Measurements from ENCODE around the gene FLNC. TPM values are rescaled to one million over a fixed set of nuclear protein-coding genes. Genes with fewer than 3 reads are reported as not detected.

The FLNC gene
- total RNA-seq, 1 donor from 2014 or later = 130 TPM

DNA sequence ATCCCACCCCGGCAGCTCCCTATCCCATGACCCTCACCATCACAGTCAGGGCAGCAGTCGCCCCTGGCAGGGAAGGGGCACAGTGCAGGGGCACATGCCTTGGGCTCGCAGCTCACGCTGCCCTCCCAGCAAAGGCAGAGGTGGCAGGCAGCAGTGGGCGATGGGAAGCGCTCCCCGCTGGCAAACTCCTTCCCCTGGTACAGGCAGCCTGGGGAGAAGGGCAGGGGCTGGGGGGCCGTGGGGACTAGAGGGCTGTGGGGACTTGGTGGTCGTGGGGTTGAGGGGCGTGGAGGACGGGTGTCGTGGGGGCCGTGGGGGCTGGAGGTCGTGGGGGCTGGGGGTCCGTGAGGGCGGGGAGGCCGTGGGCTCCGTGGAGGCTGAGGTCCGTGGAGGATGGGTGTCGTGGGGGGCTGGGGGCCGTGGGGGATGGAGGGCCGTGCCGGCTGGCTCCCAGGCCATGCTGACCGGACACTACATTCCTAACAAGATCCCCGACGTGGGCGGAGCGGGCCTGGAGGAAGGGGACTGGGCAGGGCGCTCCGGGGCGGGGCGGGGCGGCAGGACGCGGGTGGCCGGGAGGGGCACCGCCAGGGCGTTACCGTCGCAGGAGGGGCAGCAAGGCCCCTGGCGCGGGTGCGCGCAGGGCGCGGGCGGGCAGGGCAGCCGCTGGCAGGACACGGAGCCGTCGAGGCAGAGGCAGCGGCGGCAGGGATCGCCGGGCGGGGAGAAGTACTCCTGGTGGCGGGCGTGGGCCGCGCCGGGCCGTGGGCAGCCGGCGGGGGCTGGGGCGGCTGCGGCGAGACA, 60.3 kb downstream of the FLNC start:
- DNase-seq (ENCODE audit: low read depth in 2 of 2) = no peak

DNA sequence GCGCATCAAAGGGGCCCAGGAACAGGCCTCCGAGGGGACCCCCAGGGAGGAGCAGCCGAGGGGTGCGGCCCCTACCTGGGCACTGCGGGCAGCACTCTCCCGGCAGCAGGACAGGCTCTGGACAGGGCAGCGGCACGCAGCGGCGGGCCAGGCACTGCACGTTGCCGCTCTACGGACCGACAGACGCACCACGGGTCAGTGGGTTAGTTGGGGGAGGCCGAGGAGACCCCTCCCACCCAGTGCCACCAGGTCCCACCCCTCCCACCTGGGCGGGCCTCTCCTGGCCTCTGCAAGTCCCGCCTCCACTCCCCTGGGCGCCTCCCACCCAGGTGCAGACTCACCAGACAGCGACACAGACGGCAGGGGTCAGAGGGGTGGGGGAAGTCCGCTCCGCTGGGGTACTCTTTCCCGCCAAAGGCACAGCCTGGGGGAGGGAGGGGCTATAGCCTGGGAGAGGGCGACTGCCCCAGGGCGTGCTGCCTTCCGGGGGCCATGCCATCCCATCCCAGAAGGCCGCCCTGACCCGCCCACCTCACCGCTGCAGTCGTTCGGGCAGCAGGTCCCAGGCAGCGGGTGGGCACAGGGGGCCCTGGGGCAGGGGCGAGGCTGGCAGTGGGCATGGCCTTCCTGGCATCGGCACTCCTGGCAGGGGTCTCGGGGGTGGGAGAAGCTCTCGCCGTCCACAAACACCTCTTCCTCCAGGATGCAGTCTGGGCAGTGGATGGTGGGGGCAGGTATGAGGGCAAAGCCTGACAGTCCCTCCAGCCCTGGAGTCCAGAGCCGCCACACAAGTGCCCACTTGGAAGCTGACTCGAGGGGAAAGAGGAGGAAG, 61.1 kb downstream of the FLNC start:
- DNase-seq (ENCODE audit: low read depth in 2 of 2) = no peak

DNA sequence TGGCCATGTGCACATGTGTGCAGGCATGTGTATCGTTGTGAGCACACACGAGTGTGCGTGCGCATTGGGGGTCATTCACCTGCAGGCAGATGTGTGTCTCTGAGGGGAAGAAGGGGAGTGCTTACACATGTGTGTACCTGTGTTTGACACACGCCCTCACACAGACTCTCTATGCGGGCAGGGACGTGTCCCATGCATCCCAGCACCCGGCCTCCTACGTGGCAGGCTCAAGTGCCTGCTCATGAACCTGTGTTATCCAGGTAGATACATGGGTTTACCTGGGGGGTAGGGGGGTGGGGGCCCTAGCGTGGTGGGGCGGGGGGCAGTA, 61.7 kb downstream of the FLNC start:
- DNase-seq (ENCODE audit: low read depth in 2 of 2) = no peak

DNA sequence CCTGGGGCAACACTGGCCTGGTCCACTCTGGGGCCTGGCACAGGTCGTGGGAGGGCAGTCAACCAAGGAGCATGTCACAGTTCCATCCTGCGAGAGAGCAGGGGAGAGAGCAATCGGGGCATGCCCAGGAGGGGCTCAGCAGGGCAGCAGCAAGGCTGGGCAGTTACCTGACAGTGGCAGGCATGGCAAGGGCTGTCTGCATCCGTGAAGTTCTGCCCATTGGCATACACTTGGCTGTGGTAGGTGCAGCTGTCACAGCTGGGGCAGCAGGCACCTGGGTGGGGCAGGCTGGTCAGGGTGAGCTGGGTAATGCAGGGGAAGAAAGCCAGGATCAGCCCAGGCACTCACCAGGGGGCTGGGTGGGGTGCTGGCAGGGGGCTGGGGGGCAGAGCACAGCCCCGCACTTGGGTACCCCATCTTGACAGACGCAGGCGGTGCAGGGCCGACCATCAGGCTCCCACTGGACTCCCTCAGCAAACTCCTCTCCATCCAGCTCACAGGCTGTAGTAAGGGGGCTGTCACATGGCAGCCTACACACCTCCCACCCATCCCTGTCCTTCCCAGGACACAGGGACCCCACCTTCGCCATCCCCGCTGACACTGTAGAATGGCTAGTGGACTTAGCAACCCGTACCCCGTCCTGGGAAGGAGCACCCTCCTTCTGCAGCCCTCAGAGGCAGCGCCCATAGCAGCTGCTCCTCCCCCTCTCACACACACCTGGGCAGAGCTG, 62.5 kb downstream of the FLNC start:
- no peak for DNase-seq (ENCODE audit: low read depth in 2 of 2)

DNA sequence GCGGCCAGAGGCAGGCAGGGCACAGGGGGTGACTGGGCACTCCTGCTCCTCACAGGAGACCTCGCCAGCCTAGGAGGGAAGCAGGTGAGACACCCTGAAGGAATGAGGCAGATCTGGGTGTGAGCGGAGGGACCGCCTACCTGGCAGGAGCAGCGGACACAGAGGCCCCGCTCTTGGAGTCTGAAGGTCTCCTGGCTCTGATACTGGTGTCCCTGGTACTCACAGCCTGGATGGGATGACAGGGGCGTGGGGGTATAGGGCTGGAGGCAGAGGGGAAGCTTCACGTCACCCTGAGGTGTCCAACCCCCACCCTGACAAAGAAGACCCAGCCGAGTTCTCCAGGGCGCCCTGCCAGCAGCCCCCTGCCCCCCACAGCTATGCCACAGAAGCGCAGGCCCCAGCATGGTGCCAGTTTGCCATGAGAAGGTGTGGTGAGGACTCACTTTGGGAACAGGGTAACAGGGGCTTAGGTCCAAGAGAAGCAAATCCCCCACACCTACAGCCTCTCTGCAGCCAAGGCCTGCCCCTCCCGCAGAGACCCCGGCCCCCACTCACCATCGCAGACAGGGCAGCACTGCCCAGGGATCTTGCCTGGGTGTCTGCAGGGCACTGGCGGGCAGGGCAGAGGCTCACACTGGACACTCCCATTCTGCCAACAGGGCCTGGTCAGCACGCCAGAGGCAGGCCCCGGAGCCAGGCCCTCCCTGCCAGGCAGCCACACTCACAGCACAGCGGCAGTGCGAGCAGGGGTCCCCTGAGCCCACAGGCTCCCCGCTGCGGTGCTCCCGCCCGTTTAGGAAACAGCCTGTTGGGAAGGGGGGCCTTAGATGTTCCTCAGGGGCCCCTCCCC, 63.3 kb downstream of the FLNC start:
- no peak for DNase-seq (ENCODE audit: low read depth in 2 of 2)

DNA sequence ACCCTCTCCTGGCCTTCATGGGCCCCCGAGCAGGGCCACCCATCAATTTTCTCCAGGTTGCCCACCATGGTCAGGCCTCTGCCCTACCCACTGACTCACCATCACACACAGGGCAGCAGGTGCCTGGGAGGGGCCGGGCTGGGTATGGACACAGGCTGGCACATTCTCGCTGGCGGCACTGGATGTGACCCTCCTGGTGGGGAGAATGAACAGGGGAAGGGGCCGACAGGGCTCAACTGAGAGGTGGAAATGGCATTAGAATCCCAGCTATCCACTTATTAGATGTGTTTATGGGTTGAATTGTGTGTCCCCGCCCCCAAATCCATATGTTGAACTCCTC, 63.9 kb downstream of the FLNC start:
- DNase-seq (ENCODE audit: low read depth in 2 of 2) = no peak

DNA sequence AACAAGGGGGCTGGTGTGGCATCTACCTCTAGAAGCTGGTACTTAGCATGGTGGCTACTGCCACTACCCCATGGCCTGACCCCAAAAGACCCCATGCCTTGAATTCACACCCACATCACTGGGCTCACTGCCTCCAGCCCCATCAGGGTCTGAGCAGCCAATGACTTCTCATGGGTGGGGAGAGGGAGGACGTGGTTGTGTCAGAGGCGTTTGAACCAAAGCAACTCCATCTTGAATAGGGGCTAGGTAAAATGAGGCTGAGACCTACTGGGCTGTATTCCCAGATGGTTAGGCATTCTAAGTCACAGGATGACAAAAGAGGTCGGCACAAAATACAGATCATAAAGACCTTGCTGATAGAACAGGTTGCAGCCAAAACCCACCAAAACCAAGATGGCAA, 65.1 kb downstream of the FLNC start:
- DNase-seq (ENCODE audit: low read depth in 2 of 2) = no peak

DNA sequence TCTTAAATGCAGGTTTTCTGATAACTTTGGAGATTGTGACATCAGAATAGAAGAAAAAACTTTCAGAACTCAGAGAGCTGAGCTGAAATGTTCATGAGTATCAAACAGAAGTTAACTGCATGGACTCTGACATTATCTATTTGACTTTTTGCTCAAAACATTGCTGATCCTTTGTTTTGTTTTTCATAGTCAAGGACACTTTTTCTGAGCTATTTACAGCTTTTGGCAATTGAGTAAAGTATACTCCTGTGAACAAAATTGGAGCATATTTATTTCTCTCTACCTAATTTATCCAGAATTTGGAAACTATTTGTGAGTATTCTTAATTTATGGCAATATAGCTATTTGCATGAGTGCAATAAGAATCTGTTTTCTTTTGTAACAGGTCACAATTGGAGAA, 69.2 kb downstream of the FLNC start:
- DNase-seq (ENCODE audit: low read depth in 2 of 2) = no peak

DNA sequence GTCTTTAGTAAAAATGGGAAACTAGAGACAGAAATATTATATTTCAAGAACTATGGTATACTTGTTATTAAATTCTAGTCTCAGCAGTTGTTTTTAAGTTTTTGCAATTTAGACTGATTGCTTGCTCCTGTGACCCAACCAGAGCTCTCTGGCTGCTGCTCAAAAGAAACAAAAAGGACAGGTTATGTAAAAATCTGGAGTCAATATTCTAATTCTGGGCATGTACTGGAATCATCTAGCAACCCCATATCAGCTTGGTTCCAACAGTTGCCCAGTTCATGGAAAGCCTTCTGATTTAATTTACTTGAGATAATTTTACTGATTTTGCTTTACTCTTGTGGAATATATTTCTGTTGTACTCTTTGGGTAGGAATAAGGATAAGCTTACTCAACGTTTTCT, 70.0 kb downstream of the FLNC start:
- no peak for DNase-seq (ENCODE audit: low read depth in 2 of 2)

DNA sequence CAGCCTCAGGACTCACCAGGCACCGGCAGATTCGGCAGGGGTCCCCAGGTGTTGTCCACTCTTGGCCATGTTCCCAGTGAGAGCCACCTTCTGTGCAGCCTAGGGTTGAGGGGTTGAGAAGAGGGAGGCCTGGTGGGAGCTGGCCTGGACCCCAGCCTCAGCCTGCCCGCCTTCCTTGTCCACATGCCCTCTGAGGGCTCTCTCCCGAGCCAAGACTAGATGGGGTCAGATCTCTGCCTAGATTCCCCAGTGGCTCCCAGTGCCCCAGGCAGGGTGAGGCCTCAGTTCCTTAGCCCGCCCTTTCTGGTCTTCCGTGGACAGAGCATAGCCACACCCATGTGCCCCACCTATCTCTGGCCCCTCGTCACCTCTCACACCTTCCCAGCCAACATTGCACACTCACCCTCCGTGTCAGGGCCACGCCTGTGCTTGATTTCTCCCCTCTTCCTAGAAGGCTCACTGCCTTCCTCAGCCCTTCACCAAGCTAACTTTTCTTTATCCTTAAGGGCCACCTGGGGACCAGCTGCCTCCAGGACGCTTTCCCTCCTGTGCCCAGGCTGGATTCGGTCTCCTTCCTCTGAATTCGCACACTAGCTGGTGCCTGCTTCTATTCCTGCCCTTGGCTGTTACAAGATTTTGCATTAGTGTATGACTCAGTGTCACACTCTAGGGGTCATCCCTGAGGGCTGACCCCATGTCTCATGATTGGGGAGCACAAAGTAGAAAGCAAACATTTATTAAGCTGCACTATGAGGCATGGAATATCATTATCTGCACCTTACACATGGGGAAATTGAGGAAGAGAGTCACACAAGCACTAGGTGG, 72.8 kb downstream of the FLNC start:
- peak in 1 of 2 donors; percentile 14 for DNase-seq (ENCODE audit: low read depth in 2 of 2)

DNA sequence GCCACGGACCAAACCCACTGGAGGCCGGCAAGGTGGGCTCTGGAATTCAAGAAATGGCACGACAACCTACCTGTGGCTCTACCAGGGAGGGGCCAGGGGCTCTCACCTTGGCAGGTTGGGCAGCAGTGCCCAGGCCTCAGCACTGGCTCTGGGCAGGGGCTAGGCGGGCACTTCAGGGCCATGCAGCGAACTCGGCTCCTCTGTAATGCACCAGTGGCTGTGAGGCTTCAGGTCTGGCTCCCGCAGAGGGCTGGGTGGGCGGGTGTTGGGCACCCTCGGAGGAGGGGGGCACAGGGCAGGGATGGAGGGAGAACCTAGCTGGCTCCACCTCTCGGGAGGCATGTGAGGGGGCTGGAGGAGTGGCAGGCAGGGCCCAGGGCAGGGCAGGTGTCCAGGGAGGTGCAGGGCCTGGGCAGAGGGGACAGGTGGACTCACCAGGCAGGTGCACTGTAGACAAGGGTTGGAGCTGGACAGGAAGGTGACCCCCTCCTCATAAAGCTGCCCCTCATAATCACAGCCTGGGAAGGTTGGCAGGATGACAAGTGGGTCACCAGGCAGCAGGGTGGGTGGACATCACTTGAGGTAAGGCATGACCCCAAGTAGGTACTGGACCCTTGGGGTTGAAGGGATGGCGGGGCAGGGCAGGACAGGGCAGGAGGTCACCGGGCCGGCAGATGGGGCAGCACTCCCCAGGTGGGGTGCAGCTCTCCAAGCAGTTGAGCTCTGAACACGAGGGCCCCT, 73.6 kb downstream of the FLNC start:
- DNase-seq (ENCODE audit: low read depth in 2 of 2) = no peak

DNA sequence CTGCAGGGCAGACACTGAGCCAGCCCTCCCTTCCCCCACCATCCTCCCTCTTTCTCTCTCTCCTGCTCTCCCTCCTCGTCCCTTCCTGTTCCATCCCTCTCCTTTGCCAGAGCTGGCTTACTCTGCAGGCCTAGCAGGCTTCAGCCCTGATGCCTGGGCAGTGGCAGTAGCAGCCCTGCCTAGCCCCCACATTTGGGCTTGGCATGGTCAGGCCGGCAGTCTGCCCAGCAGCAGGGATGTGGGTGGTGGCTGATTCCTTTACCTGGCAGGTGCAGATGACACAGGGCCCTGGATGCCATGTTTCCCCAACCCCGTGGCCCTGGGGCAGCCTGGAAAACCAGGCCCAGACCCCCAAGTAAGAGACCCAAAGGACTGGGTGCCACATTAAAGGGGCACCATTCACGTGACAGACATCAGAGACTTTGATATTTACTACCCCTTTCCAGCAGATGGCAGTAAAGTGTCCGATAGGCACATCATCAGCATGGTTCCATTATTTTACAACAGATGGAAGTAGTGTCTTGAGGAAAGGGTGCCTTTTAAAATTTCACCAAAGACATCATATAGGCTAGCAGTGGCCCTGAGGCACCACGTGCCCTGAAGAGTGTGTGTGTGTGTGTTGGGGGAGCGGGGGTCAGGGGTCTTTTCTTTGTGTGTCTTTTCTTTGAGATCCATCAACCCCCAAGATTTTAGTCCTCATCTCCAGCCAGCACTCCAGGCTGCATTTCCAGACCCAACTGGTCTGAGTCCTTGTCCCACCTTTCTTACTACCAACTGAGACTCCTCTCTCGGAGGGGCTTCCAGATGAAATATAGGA, 74.4 kb downstream of the FLNC start:
- peak; percentile 40 to 59 for DNase-seq (ENCODE audit: low read depth in 2 of 2)

DNA sequence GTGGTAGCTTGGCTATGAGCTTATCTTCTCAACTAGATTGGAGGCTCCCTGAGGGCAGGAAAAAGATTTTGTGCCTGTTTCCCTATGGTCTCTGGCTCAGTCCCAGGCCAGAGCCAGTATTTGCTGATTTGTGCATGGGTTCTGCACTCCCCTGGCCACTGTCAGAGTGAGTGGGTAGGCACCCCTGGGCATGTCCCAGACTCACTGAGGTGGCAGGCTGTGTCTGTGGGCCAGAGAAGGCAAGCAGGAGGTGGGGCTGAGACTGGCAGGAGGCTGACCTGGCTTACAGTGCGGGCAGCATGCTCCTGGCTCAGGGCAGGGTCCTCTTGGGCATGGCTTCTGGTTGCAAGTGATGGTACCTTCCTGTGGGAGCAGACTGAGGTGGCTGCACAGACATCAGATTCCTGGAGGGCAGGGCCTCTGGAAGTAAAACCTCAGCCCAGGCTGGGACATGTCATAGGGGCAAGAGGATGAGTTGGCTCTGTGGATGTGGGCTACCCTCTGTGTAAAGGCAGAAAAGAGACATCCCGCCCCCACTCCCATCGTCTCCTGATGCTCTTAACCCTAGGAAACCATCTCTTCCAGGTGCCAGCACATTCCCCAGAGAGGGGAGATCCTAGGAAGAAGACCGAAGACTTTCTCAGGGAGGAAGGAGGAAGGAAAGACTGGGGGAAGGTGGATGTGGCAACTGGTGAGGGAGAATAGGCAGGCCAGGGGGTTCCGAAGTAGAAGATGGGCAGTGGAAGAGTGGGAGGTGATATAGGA, 76.0 kb downstream of the FLNC start:
- DNase-seq (ENCODE audit: low read depth in 2 of 2) = no peak

DNA sequence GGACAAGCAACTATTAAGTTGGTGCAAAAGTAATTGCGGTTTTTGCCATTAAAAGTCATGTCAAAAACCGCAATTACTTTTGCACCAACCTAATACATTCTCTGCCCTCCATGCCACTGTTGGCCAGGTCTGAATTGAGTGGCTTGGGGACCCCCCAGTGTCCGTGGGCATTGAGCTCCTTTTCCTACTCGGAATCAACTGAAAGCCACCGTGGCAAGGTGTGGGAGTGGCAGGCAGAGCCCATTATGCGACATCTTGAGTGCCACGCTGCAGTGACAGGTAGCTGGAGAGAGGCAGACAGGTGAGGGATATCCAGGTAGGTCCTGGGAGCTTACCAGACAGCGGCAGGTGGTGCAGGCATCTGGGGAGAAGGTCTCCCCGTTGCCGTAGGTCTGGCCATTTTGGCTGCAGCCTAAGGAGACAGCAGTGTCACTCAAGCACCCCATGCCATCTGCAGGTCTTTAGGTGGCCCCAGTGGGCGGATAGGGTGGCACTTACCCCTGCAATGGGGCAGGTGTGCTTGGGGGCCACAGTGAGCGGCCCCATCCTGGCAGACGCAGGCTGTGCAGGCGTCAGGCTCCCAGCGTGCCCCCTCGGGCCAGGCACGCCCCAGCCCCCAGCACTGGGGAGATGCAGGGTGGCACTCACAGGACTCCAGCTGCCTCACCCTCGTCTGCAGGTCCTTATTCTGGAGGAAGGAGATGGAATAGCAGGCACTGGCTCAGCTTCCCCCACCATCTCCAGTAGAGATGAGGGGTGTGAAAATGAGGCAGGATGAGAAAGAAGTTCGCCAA, 76.8 kb downstream of the FLNC start:
- DNase-seq (ENCODE audit: low read depth in 2 of 2) = no peak
